ENCODE measurements around the gene ADTRP. TPM values are rescaled to one million over a fixed set of nuclear protein-coding genes. Genes with fewer than 3 reads are reported as not detected.

Gene ADTRP
- total RNA-seq, 1 donor from 2014 or later, result 0.33 TPM

DNA sequence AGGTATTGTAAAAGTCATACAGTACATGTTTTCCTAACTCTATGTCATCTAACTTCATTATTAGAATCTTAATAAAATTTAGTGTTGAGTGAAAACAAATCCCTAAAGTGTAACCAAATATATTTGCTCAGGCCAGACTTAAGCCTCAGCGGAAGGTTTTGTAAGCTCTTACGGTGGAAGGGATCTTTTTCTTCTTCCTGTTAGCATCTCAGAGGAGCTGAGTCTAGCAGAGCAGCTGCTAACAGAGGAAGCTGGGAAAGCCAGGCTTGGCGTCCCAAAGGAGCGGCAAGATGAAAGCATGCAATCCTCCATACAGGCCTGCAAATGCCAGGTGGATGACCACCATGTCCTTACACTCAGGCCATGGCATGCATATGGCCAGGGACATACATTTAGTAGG, 72.4 kb downstream of the ADTRP start:
- no peak overlapping the region for H3K4me3 ChIP-seq
- H3K4me1 ChIP-seq, result peaks cover 10% of the 10 kb centered on the region
- no peaks in the 10 kb centered on the region for H3K9me3 ChIP-seq (replicated peaks)
- no peak overlapping the region for H3K27ac ChIP-seq (replicated peaks)
- H3K27me3 ChIP-seq (ENCODE audit: low read depth), result no peaks in the 10 kb centered on the region
- TF ChIP-seq, protein P1, sequence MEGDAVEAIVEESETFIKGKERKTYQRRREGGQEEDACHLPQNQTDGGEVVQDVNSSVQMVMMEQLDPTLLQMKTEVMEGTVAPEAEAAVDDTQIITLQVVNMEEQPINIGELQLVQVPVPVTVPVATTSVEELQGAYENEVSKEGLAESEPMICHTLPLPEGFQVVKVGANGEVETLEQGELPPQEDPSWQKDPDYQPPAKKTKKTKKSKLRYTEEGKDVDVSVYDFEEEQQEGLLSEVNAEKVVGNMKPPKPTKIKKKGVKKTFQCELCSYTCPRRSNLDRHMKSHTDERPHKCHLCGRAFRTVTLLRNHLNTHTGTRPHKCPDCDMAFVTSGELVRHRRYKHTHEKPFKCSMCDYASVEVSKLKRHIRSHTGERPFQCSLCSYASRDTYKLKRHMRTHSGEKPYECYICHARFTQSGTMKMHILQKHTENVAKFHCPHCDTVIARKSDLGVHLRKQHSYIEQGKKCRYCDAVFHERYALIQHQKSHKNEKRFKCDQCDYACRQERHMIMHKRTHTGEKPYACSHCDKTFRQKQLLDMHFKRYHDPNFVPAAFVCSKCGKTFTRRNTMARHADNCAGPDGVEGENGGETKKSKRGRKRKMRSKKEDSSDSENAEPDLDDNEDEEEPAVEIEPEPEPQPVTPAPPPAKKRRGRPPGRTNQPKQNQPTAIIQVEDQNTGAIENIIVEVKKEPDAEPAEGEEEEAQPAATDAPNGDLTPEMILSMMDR (IDR thresholded peaks at IDR 0.05; ENCODE audit: borderline replicate concordance), result no peak
- intact Hi-C loops (cut with micrococcal nuclease), result no loop called here
- no peak for DNase-seq
- no peaks in the 10 kb centered on the region for H3K36me3 ChIP-seq

DNA sequence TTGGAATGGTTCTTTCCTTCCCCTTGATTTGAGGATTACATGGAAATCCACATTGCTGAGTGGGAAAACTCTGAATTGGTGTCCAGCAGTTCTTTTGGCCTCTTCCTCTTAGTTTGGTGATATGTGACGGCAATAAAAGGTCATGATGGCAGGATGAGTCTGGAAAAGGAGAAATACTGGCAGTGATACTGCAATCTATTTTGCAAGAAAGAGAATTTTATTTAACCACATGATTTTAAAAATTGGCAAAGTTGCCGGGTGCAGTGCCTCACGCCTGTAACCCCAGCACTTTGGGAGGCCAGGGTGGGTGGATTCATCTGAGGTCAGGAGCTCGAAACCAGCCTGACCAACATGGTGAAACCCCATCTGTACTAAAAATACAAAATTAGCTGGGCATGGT, 73.1 kb downstream of the ADTRP start:
- intact Hi-C loops (cut with micrococcal nuclease), result no loop called here

DNA sequence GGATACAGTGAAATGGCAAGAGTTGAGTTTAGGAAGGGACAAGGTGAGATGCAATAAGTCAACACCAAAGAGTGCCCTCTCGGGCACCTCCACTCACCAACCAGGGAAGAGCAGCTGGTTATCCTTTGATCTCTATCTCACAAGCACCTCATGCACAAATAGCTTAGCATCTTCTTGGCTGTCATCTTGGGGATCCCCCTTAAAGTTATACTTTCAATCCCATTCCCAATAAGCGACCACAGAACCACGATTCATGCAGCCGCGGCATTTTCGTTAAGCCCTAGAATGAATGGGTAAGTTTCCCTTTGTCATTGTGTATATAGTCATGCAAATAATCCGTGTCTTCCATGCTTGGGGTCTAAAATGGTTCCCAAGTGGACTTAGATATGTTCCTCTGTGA, 73.5 kb downstream of the ADTRP start:
- Histone ChIP-seq H3K9me3 (replicated peaks) (no peaks in the 10 kb centered on the region), H3K27ac (replicated peaks) (no peak overlapping the region), H3K4me3 (no peak overlapping the region), H3K27me3 (ENCODE audit: low read depth) (no peaks in the 10 kb centered on the region), H3K36me3 (no peaks in the 10 kb centered on the region), H3K4me1 (no peaks in the 10 kb centered on the region)
- no peak for DNase-seq
- intact Hi-C loops (cut with micrococcal nuclease), result no loop called here
- TF ChIP-seq, protein P1 (IDR thresholded peaks at IDR 0.05; ENCODE audit: borderline replicate concordance), result no peak

More for the DNA sequence above, 73.1 kb downstream of the ADTRP start:
- Histone ChIP-seq H3K36me3 (no peaks in the 10 kb centered on the region), H3K27me3 (ENCODE audit: low read depth) (no peaks in the 10 kb centered on the region), H3K4me1 (peaks cover 3% of the 10 kb centered on the region), H3K27ac (replicated peaks) (no peak overlapping the region), H3K4me3 (no peak overlapping the region), H3K9me3 (replicated peaks) (no peaks in the 10 kb centered on the region)
- DNase-seq, result no peak
- TF ChIP-seq, protein P1 (IDR thresholded peaks at IDR 0.05; ENCODE audit: borderline replicate concordance), result no peak

DNA sequence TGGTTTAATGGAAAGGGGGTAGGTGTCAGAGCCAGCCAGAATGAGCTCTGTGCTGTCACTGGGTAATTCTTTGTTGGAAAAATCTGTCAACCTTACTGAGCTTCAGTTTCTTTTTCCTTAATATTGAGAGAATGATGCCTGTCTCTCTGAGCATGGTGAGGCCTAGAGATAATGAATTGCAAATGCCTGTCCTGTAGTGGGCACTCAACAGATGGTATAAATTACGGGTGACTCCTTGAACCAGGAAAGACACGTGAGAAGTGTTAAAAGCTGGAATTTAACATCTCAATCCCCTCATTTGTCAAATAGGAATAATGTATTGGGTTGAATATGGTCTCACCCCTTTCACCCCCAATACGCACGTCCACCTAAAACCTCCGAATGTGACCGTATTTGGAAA, 74.9 kb downstream of the ADTRP start:
- Histone ChIP-seq H3K27ac (replicated peaks) (no peak overlapping the region), H3K36me3 (no peaks in the 10 kb centered on the region), H3K9me3 (replicated peaks) (no peaks in the 10 kb centered on the region), H3K4me1 (no peaks in the 10 kb centered on the region), H3K27me3 (ENCODE audit: low read depth) (no peaks in the 10 kb centered on the region), H3K4me3 (no peak overlapping the region)
- DNase-seq, result no peak
- intact Hi-C loops (cut with micrococcal nuclease), result no loop called here
- TF ChIP-seq, protein P1 (IDR thresholded peaks at IDR 0.05; ENCODE audit: borderline replicate concordance), result no peak

DNA sequence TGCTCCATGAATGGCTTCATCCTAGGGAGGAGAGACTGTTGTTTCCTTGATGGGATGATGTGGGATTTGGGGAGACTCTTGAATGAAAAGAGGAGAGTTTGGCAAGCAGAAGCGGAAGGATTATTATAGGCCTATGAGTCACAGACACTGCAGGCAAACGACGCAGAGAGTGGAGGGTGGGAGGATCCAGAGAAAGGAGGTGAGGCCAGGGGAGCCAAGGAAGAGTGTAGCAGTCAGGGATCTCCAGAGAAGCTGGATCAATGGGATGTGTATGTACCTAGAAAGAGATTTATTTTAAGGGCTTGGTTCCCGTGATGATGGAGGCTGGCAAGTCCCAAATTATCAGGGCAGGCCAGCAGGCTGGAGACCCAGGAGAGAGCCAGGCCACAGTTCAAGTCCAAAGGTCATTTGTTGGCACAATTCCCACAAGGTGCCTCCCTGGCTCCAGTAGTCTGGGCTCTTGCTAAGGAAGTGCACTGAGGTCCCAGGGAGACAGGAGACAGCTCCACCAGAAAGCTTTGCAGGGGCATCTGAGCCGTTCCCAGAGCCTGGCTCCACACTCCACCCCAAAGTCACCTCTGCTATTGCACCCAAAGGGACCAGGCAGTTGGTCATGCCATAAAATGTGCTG, 76.0 kb downstream of the ADTRP start:
- no peaks in the 10 kb centered on the region for H3K36me3 ChIP-seq
- DNase-seq, result no peak
- no peak overlapping the region for H3K4me3 ChIP-seq
- no peak overlapping the region for H3K27ac ChIP-seq (replicated peaks)
- intact Hi-C loops (cut with micrococcal nuclease), result no loop called here
- no peaks in the 10 kb centered on the region for H3K9me3 ChIP-seq (replicated peaks)
- no peaks in the 10 kb centered on the region for H3K4me1 ChIP-seq
- H3K27me3 ChIP-seq (ENCODE audit: low read depth), result no peaks in the 10 kb centered on the region
- TF ChIP-seq, protein P1 (IDR thresholded peaks at IDR 0.05; ENCODE audit: borderline replicate concordance), result no peak
